ENCODE results near the gene CDC37.

DNA sequence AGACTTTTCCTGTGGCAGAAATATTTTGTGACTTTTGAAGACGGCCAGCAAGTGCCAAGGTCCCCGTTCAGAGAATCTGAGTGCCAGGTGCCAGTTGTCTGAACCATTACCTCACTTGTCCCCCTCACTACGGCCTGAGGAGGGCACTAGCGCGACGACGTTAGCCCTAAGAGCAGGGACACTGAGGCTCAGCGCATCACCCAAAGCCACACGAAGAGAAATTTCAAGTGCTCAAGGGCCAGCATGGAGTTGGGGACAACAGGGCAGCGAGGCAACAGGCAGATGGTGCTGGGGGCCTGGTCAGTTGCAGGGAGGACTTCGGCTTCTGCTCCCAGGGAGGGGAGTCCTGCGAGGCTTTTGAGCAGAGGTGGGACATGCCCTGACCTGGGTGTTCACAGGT, 13.5 kb downstream of the CDC37 start:
- TF ChIP-seq, protein P1, sequence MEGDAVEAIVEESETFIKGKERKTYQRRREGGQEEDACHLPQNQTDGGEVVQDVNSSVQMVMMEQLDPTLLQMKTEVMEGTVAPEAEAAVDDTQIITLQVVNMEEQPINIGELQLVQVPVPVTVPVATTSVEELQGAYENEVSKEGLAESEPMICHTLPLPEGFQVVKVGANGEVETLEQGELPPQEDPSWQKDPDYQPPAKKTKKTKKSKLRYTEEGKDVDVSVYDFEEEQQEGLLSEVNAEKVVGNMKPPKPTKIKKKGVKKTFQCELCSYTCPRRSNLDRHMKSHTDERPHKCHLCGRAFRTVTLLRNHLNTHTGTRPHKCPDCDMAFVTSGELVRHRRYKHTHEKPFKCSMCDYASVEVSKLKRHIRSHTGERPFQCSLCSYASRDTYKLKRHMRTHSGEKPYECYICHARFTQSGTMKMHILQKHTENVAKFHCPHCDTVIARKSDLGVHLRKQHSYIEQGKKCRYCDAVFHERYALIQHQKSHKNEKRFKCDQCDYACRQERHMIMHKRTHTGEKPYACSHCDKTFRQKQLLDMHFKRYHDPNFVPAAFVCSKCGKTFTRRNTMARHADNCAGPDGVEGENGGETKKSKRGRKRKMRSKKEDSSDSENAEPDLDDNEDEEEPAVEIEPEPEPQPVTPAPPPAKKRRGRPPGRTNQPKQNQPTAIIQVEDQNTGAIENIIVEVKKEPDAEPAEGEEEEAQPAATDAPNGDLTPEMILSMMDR (IDR thresholded peaks at IDR 0.05), result no peak
- TF ChIP-seq POLR2A (IDR thresholded peaks at IDR 0.05), result no peak
